Measurements from ENCODE around the gene SLC25A19.
"Not testable (repeated sequence)": the region's sequence is repeated elsewhere in the genome, so short reads cannot be mapped to it uniquely, and the experiment has no call there.

SLC25A19 gene

GRCh38 chr17:75307957-75308731 lies 18.9 kb upstream of the SLC25A19 start:
- no peak overlapping the region for H3K4me3 ChIP-seq (ENCODE audit: low read depth, low read length)
- DNase-seq (ENCODE audit: low read depth) = no peak

GRCh38 chr17:75301502-75302206 lies 12.4 kb upstream of the SLC25A19 start:
- DNase-seq (ENCODE audit: low read depth) = no peak

GRCh38 chr17:75301049-75301448 lies 11.8 kb upstream of the SLC25A19 start:
- no peak for DNase-seq (ENCODE audit: low read depth)

More at GRCh38 chr17:75301502-75302206, 12.4 kb upstream of the SLC25A19 start:
- no peak overlapping the region for H3K4me3 ChIP-seq (ENCODE audit: low read depth, low read length)

GRCh38 chr17:75300280-75300679 lies 11.0 kb upstream of the SLC25A19 start:
- H3K4me3 ChIP-seq (ENCODE audit: low read depth, low read length) = no peak overlapping the region
- DNase-seq (ENCODE audit: low read depth) = no peak

More at GRCh38 chr17:75301049-75301448, 11.8 kb upstream of the SLC25A19 start:
- no peak overlapping the region for H3K4me3 ChIP-seq (ENCODE audit: low read depth, low read length)

- H3K4me3 ChIP-seq (ENCODE audit: low read depth, low read length) = no peak overlapping the region
- DNase-seq (ENCODE audit: low read depth) = no peak
Measured at GRCh38 chr17:75295201-75296158, 6.2 kb upstream of the SLC25A19 start.

GRCh38 chr17:75292810-75293448 lies 3.7 kb upstream of the SLC25A19 start:
- not testable (repeated sequence) for H3K4me3 ChIP-seq (ENCODE audit: low read depth, low read length); DNase-seq (ENCODE audit: low read depth)

- no peak for DNase-seq (ENCODE audit: low read depth)
- peak overlapping the region; percentile 91 for H3K4me3 ChIP-seq (ENCODE audit: low read depth, low read length)
Measured at GRCh38 chr17:75289832-75290337, 652 bp upstream of the SLC25A19 start.

GRCh38 chr17:75288770-75289114 lies 491 bp downstream of the SLC25A19 start:
- peak overlapping the region; percentile 91 for H3K4me3 ChIP-seq (ENCODE audit: low read depth, low read length)
- DNase-seq (ENCODE audit: low read depth) = no peak

GRCh38 chr17:75288359-75288758 lies 874 bp downstream of the SLC25A19 start:
- H3K4me3 ChIP-seq (ENCODE audit: low read depth, low read length) = peak overlapping the region; percentile 91
- DNase-seq (ENCODE audit: low read depth) = no peak

GRCh38 chr17:75287221-75287620 lies 2.0 kb downstream of the SLC25A19 start:
- no peak overlapping the region for H3K4me3 ChIP-seq (ENCODE audit: low read depth, low read length)
- DNase-seq (ENCODE audit: low read depth) = no peak

- no peak overlapping the region for H3K4me3 ChIP-seq (ENCODE audit: low read depth, low read length)
Measured at GRCh38 chr17:75285123-75285522, 4.1 kb downstream of the SLC25A19 start.

GRCh38 chr17:75280189-75280588 lies 9.0 kb downstream of the SLC25A19 start:
- DNase-seq (ENCODE audit: low read depth); H3K4me3 ChIP-seq (ENCODE audit: low read depth, low read length): not testable (repeated sequence)

More at GRCh38 chr17:75285123-75285522, 4.1 kb downstream of the SLC25A19 start:
- no peak for DNase-seq (ENCODE audit: low read depth)

GRCh38 chr17:75277664-75278071 lies 11.6 kb downstream of the SLC25A19 start:
- DNase-seq (ENCODE audit: low read depth) = no peak

GRCh38 chr17:75273977-75274708 lies 15.1 kb downstream of the SLC25A19 start:
- DNase-seq (ENCODE audit: low read depth) = peak; percentile 31
- no peak overlapping the region for H3K4me3 ChIP-seq (ENCODE audit: low read depth, low read length)

More at GRCh38 chr17:75277664-75278071, 11.6 kb downstream of the SLC25A19 start:
- H3K4me3 ChIP-seq (ENCODE audit: low read depth, low read length) = no peak overlapping the region

GRCh38 chr17:75272848-75273184 lies 16.4 kb downstream of the SLC25A19 start:
- H3K4me3 ChIP-seq (ENCODE audit: low read depth, low read length) = no peak overlapping the region
- DNase-seq (ENCODE audit: low read depth) = no peak

GRCh38 chr17:75271955-75272847 lies 17.0 kb downstream of the SLC25A19 start:
- H3K4me3 ChIP-seq (ENCODE audit: low read depth, low read length) = peak overlapping the region; percentile 81
- no peak for DNase-seq (ENCODE audit: low read depth)

- DNase-seq (ENCODE audit: low read depth) = no peak
- peak overlapping the region; percentile 81 for H3K4me3 ChIP-seq (ENCODE audit: low read depth, low read length)
Measured at GRCh38 chr17:75271233-75271954, 17.8 kb downstream of the SLC25A19 start.

Measured in skeletal muscle cell (primary cell).